ENCODE results near the gene C1QTNF1.

- TF ChIP-seq EZH2 (IDR thresholded peaks at IDR 0.05) (no peak), REST (IDR thresholded peaks at IDR 0.05; ENCODE audit: low read depth) (no peak), ATF3 (IDR thresholded peaks at IDR 0.05) (no peak), MAX (IDR thresholded peaks at IDR 0.05) (no peak), CTCF (IDR thresholded peaks at IDR 0.05 in 2 of 3, conservative IDR thresholded peaks at IDR 0.05 in 1 of 3; ENCODE audit: borderline replicate concordance in 1 of 3, insufficient read depth in 1 of 3, low read depth in 2 of 3, low read length in 2 of 3) (no peak), POLR2A (IDR thresholded peaks at IDR 0.05; ENCODE audit: borderline replicate concordance, extremely low read depth, insufficient read depth, insufficient read length) (no peak), CBX3 (IDR thresholded peaks at IDR 0.05; ENCODE audit: low read depth) (no peak), EZH2phosphoT487 (IDR thresholded peaks at IDR 0.05; ENCODE audit: borderline replicate concordance) (no peak)
These were observed 28.2 kb downstream of the C1QTNF1 start for GRCh38 chr17:79052131-79052530.

Data from HCT116 (cell line).